A549 (cell line): ENCODE data around the gene CELSR1. TPM values are rescaled to one million over a fixed set of nuclear protein-coding genes. Genes with fewer than 3 reads are reported as not detected.
A peak's percentile ranks its signal among the peaks of the same experiment; 100 is the strongest.

Experiments used
- ATAC-seq, 2 experiments: fragments of 200-7000 bp in 1 of 2; fragments of >200 bp in 1 of 2; cut with Nextera tagmentation in 1 of 2; cut with Tn5 transposase in 1 of 2; 3 replicates each; pipeline versions ENCODE4 v1.8.0 to v1.9.1; 2018 to 2020; ENCODE audit warnings: mild to moderate bottlenecking in 1 of 2, moderate library complexity in 1 of 2
- CTCF ChIA-PET: fragments of 300-600 bp; sonication (Branson Sonifier 250); formaldehyde crosslinking; extraction: SDS; loops from one replicate; lab custom pipeline; 2021; ENCODE audit warnings: antibody characterized with exemption, inconsistent platforms; lab: Yijun Ruan, JAX
- POLR2A ChIA-PET: fragments of 350-600 bp; formaldehyde crosslinking; extraction: SDS; loops from one replicate; lab custom pipeline; 2021; ENCODE audit warnings: antibody characterized with exemption, inconsistent platforms; lab: Yijun Ruan, JAX
- DNase-seq, 2 experiments: peaks; one replicate each; pipeline versions ENCODE4 v3.0.0 to v3.0.0-alpha.2; 2011 to 2016; ENCODE audit warnings: low read depth in 1 of 2, low spot score in 1 of 2
- FAIRE-seq: peaks from 2 replicates; lab custom pipeline; 2011; peaks lifted over from hg19 to GRCh38; lab: Jason Lieb, UNC
- H3K27ac ChIP-seq, 2 experiments: fragments of >200 bp; sonication (Bioruptor Twin); formaldehyde crosslinking; 3 replicates each; pipeline ENCODE4 v1.5.1; 2016 to 2017
- H3K4me1 ChIP-seq: fragments of >200 bp; sonication (Bioruptor Twin); formaldehyde crosslinking; 3 replicates; pipeline ENCODE4 v1.6.1; 2016
- H3K4me2 ChIP-seq: fragments of >200 bp; sonication (Bioruptor Twin); formaldehyde crosslinking; 3 replicates; pipeline ENCODE4 v1.6.1; 2016
- H3K4me3 ChIP-seq: fragments of >200 bp; sonication (Bioruptor Twin); formaldehyde crosslinking; 3 replicates; pipeline ENCODE4 v1.5.1; 2016
- H3K9me3 ChIP-seq: fragments of >200 bp; sonication (Bioruptor Twin); formaldehyde crosslinking; 3 replicates; pipeline ENCODE4 v1.6.1; 2016
- CHD2 ChIP-seq: fragments of 150-350 bp; IDR thresholded peaks from 2 replicates; pipeline ENCODE4 v1.6.1; 2014; ENCODE audit warnings: low read length; ENCODE audit not compliant: partially characterized antibody
- CHD4 ChIP-seq: fragments of 200-600 bp; sonication (generic); IDR thresholded peaks from 2 replicates; pipeline ENCODE4 v1.6.1; 2016; ENCODE audit warnings: antibody characterized with exemption, mild to moderate bottlenecking, borderline replicate concordance
- CTCF ChIP-seq: fragments of >200 bp; sonication (Bioruptor Twin); formaldehyde crosslinking; IDR thresholded peaks from 3 replicates; pipeline ENCODE4 v1.5.1; 2016
- E2F6 ChIP-seq: IDR thresholded peaks from 2 replicates; pipeline ENCODE4 v1.6.1; 2012; ENCODE audit warnings: low read depth, borderline replicate concordance
- EHMT2 ChIP-seq: fragments of 200-600 bp; sonication (generic); IDR thresholded peaks from 2 replicates; pipeline ENCODE4 v1.6.1; 2016; ENCODE audit warnings: antibody characterized with exemption, low read depth, mild to moderate bottlenecking, moderate library complexity
- ELK1 ChIP-seq: fragments of 150-350 bp; IDR thresholded peaks from 2 replicates; pipeline ENCODE4 v1.6.1; 2014; ENCODE audit warnings: low read depth, mild to moderate bottlenecking, low read length
- FOSL2 ChIP-seq, 2 experiments: fragments of 450-650 bp in 1 of 2; fragments of >200 bp in 1 of 2; sonication (Bioruptor Twin) in 1 of 2; formaldehyde crosslinking; IDR thresholded peaks; 2 replicates each; pipeline versions ENCODE4 v1.5.0 to v1.6.1; 2016 to 2020; ENCODE audit warnings: mild to moderate bottlenecking in 1 of 2, moderate library complexity in 1 of 2
- FOXS1 ChIP-seq: fragments of 250-450 bp; sonication (Bioruptor Pico); IDR thresholded peaks from 2 replicates; pipeline ENCODE4 v1.5.0; 2020; ENCODE audit warnings: mild to moderate bottlenecking, moderate library complexity
- GATA3 ChIP-seq: IDR thresholded peaks from 2 replicates; pipeline ENCODE4 v1.6.1; 2012; ENCODE audit warnings: borderline replicate concordance
- HEYL ChIP-seq: fragments of 250-450 bp; sonication (Bioruptor Pico); IDR thresholded peaks from 2 replicates; pipeline ENCODE4 v1.8.0; 2021; ENCODE audit warnings: mild to moderate bottlenecking, moderate library complexity
- JUN ChIP-seq, 2 experiments: fragments of >200 bp; sonication (Bioruptor Twin); formaldehyde crosslinking; IDR thresholded peaks; 2 replicates in 1 of 2; 3 replicates in 1 of 2; pipeline ENCODE4 v1.6.1; 2016 to 2017
- KDM5A ChIP-seq: fragments of 200-600 bp; sonication (generic); IDR thresholded peaks from 2 replicates; pipeline ENCODE4 v1.6.1; 2016; ENCODE audit warnings: antibody characterized with exemption, mild to moderate bottlenecking
- MAX ChIP-seq: IDR thresholded peaks from 2 replicates; pipeline ENCODE4 v1.6.1; 2012
- MAZ ChIP-seq: fragments of 150-350 bp; IDR thresholded peaks from 2 replicates; pipeline ENCODE4 v1.6.1; 2014; ENCODE audit warnings: antibody characterized with exemption, low read depth, low read length, borderline replicate concordance
- MYC ChIP-seq: IDR thresholded peaks from 2 replicates; pipeline ENCODE4 v1.6.1; 2012; ENCODE audit warnings: mild to moderate bottlenecking, inconsistent platforms, low read length, improper control_type of control experiment, borderline replicate concordance
- NPAS2 ChIP-seq: fragments of 250-450 bp; sonication (Bioruptor Pico); IDR thresholded peaks from 2 replicates; pipeline ENCODE4 v1.8.0; 2022; ENCODE audit warnings: mild to moderate bottlenecking, moderate library complexity, borderline replicate concordance
- NR3C1 ChIP-seq: fragments of >200 bp; sonication (Bioruptor Twin); formaldehyde crosslinking; IDR thresholded peaks from 3 replicates; pipeline ENCODE4 v1.6.1; 2017
- PBX3 ChIP-seq: IDR thresholded peaks from 2 replicates; pipeline ENCODE4 v1.6.1; 2012
- RAD21 ChIP-seq, 2 experiments: fragments of >200 bp in 1 of 2; sonication (Bioruptor Twin) in 1 of 2; formaldehyde crosslinking in 1 of 2; IDR thresholded peaks in 1 of 2; conservative IDR thresholded peaks in 1 of 2; 2 replicates in 1 of 2; 3 replicates in 1 of 2; pipeline ENCODE4 v1.6.1; 2012 to 2018; ENCODE audit warnings: inconsistent platforms in 1 of 2
- RCOR1 ChIP-seq: fragments of 150-350 bp; IDR thresholded peaks from 2 replicates; pipeline ENCODE4 v1.6.1; 2014; ENCODE audit warnings: antibody characterized with exemption, low read length, low read depth
- RFX5 ChIP-seq: fragments of 450-650 bp; IDR thresholded peaks from 2 replicates; pipeline ENCODE4 v1.7.1; 2014; ENCODE audit warnings: antibody characterized with exemption, mild to moderate bottlenecking, moderate library complexity
- TFCP2L1 ChIP-seq: fragments of 250-450 bp; sonication (Bioruptor Pico); IDR thresholded peaks from 2 replicates; pipeline ENCODE4 v1.5.0; 2021; ENCODE audit warnings: mild to moderate bottlenecking
- ZC3H11A ChIP-seq: fragments of 450-650 bp; IDR thresholded peaks from 2 replicates; pipeline ENCODE4 v1.6.1; 2014; ENCODE audit warnings: antibody characterized with exemption, mild to moderate bottlenecking
- ZFP36 ChIP-seq: fragments of 450-650 bp; IDR thresholded peaks from 2 replicates; pipeline ENCODE4 v1.6.1; 2014; ENCODE audit warnings: borderline replicate concordance; ENCODE audit not compliant: partially characterized antibody
- ZNF302 ChIP-seq: fragments of 250-450 bp; sonication (Bioruptor Pico); IDR thresholded peaks from 2 replicates; pipeline ENCODE4 v1.9.0; 2021; ENCODE audit warnings: inconsistent platforms, mild to moderate bottlenecking, moderate library complexity
- WGBS: methylation state at CpG from one replicate; pipeline ENCODE4 v1.1.6; 2017; ENCODE audit errors: missing lambda C conversion rate; 5-methylcytosine and 5-hydroxymethylcytosine counted together
- polyA plus RNA-seq, 4 experiments: library from polyadenylated mRNA; depleted of rRNA in 3 of 4; stranded (reverse); fragments of >200 nt; fragmentation: RNase III in 1 of 4; extraction: RNeasy Plus Mini Kit Qiagen cat#74134 plus additional on column Dnase treatment in 1 of 4; gene quantifications; 2 replicates in 3 of 4; 3 replicates in 1 of 4; pipeline ENCODE4 v1.2.3, GENCODE V29; 2011 to 2017

CELSR1 gene
- polyA plus RNA-seq, 2 of the 4 experiments (the other 2 are of a cell fraction), result 15.3 to 31.8 TPM

GRCh38 chr22:46381731-46382130, 155.7 kb downstream of the CELSR1 start (continued):
- no peak for TF ChIP-seq CTCF

GRCh38 chr22:46381142-46381541, 156.3 kb downstream of the CELSR1 start:
- H3K27ac ChIP-seq, result peak overlapping the region; percentile 91 to 93
- peak; percentile 61 for DNase-seq
- no peak for FAIRE-seq
- POLR2A ChIA-PET, result no interaction called here
- WGBS, result 23% methylated on average over 5 of the region's 5 CpGs
- peaks cover 7% of the 10 kb centered on the region for H3K9me3 ChIP-seq
- H3K4me2 ChIP-seq, result peak overlapping the region; percentile 4; the same call in 2 of the 3 replicates
- TF ChIP-seq MAX, result peak; percentile 44; the same call in 1 of the 2 replicates
- no peak for TF ChIP-seq GATA3
- TF ChIP-seq FOSL2 (IDR thresholded peaks at IDR 0.05), result no peak
- TF ChIP-seq FOSL2 (CRISPR knock-in tag; IDR thresholded peaks at IDR 0.05), result peak; percentile 40; the same call in 1 of the 2 replicates
- no peak for TF ChIP-seq KDM5A
- no peak for TF ChIP-seq CHD4
- TF ChIP-seq HEYL (CRISPR knock-in tag), result no peak
- TF ChIP-seq E2F6, result peak; percentile 37; the same call in 1 of the 2 replicates
- TF ChIP-seq RAD21 (conservative IDR thresholded peaks at IDR 0.05 in 1 of 2, IDR thresholded peaks at IDR 0.05 in 1 of 2), result no peak
- peaks cover 51% of the 10 kb centered on the region for H3K4me1 ChIP-seq
- ATAC-seq, result peak; percentile 37 to 40; a peak in 5 of 6 replicates
- CTCF ChIA-PET, result interaction anchor here (1.3 to 1.6 kb wide), 2 partner anchors 13 to 153 kb away, joined by 3 to 7 read pairs; no protein-coding TSS in a partner anchor
- H3K4me3 ChIP-seq, result no peak overlapping the region

GRCh38 chr22:46380581-46380980, 156.8 kb downstream of the CELSR1 start:
- Histone ChIP-seq H3K9me3 (peaks cover 12% of the 10 kb centered on the region), H3K4me2 (peak overlapping the region; percentile 89; the same call in 2 of the 3 replicates), H3K4me3 (no peak overlapping the region), H3K27ac (peak overlapping the region; percentile 91 to 93), H3K4me1 (peaks cover 51% of the 10 kb centered on the region)
- ChIA-PET POLR2A (no interaction called here), CTCF (interaction anchor here (1.3 kb wide), 1 partner anchor 13 kb away, joined by 7 read pairs; no protein-coding TSS in a partner anchor)
- TF ChIP-seq NPAS2 (CRISPR knock-in tag) (no peak), RFX5 (no peak)
- FAIRE-seq (no peak), DNase-seq (no peak), ATAC-seq (no peak)
- WGBS, result 94% methylated on average over 7 of the region's 17 CpGs

GRCh38 chr22:46380069-46380468, 157.4 kb downstream of the CELSR1 start:
- 86% methylated on average over 17 of the region's 19 CpGs for WGBS
- ATAC-seq, result no peak
- no peak overlapping the region for H3K4me3 ChIP-seq
- CTCF ChIA-PET, result interaction anchor here (1.0 to 4.0 kb wide), 4 partner anchors 13 to 162 kb away, joined by 4 to 18 read pairs (median 8); no protein-coding TSS in a partner anchor
- POLR2A ChIA-PET, result no interaction called here
- peak overlapping the region; percentile 91 to 93 for H3K27ac ChIP-seq
- FAIRE-seq, result no peak
- H3K4me2 ChIP-seq, result peak overlapping the region; percentile 89
- TF ChIP-seq MAZ (no peak), KDM5A (no peak), CHD2 (no peak), EHMT2 (no peak), MYC (no peak), ELK1 (no peak), NPAS2 (CRISPR knock-in tag) (no peak), JUN (IDR thresholded peaks at IDR 0.05) (no peak), FOXS1 (CRISPR knock-in tag) (no peak), NR3C1 (no peak), ZC3H11A (no peak), PBX3 (no peak), ZFP36 (no peak), RAD21 (conservative IDR thresholded peaks at IDR 0.05 in 1 of 2, IDR thresholded peaks at IDR 0.05 in 1 of 2) (no peak), TFCP2L1 (CRISPR knock-in tag) (no peak), RCOR1 (no peak), ZNF302 (CRISPR knock-in tag) (no peak)
- H3K9me3 ChIP-seq, result peaks cover 16% of the 10 kb centered on the region
- no peak for DNase-seq
- H3K4me1 ChIP-seq, result peaks cover 51% of the 10 kb centered on the region
